ENCODE data around the gene ADARB2. TPM values are rescaled to one million over a fixed set of nuclear protein-coding genes. Genes with fewer than 3 reads are reported as not detected.

Gene ADARB2
- total RNA-seq, 4 donors from 2014 or later = 2.0 to 9.9 (median 5.1) TPM

DNA sequence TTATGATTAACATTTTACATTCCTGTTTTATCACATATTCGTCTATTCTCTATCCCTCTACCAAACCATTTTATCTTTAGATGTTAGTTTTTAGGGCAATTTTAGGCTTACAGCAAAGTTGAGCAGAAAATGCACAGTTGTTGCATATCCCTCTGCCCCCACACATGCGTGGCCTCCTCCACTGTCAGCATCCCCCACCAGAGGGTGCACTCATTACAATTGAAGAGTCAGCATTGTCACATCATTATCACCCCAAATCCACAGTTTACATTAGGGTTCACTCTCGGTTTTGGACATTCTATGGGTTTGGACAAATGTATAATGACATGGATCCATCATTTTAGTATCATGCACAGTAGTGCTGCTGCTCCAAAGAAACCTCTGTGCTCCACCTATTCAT lies 594.7 kb downstream of the ADARB2 start:
- Histone ChIP-seq H3K27me3 (no peaks in the 10 kb centered on the region), H3K9me3 (peaks cover 0 to 10% (median 3%) of the 10 kb centered on the region in 4 donors), H3K36me3 (no peaks in the 10 kb centered on the region), H3K4me1 (no peaks in the 10 kb centered on the region), H3K27ac (no peak overlapping the region), H3K4me3 (no peak overlapping the region)
- no peak for TF ChIP-seq POLR2A (IDR thresholded peaks at IDR 0.05)
- TF ChIP-seq, protein P1, sequence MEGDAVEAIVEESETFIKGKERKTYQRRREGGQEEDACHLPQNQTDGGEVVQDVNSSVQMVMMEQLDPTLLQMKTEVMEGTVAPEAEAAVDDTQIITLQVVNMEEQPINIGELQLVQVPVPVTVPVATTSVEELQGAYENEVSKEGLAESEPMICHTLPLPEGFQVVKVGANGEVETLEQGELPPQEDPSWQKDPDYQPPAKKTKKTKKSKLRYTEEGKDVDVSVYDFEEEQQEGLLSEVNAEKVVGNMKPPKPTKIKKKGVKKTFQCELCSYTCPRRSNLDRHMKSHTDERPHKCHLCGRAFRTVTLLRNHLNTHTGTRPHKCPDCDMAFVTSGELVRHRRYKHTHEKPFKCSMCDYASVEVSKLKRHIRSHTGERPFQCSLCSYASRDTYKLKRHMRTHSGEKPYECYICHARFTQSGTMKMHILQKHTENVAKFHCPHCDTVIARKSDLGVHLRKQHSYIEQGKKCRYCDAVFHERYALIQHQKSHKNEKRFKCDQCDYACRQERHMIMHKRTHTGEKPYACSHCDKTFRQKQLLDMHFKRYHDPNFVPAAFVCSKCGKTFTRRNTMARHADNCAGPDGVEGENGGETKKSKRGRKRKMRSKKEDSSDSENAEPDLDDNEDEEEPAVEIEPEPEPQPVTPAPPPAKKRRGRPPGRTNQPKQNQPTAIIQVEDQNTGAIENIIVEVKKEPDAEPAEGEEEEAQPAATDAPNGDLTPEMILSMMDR (IDR thresholded peaks at IDR 0.05) = peak in 2 of 6 experiments; percentile 24 to 30
- no peak for DNase-seq

DNA sequence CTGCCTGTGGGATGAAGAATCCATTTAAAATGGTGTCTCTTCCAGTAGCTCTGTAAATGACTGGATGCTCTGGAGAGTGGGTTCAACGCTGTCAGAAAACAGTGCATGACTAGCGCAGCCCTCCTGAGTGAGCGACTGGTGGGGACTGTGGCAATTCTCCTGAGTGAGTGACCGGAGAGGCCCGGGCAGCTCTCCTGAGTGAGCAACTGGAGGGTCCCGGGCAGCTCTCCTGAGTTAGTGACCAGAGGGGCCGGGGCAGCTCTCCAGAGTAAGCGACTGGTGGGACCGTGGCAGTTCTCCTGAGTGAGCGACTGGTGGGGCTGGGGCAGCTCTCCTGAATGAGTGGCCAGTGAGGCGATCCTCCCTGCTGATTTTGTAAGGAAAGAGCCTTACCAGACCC lies 595.6 kb downstream of the ADARB2 start:
- Histone ChIP-seq H3K36me3 (no peaks in the 10 kb centered on the region), H3K4me1 (no peaks in the 10 kb centered on the region), H3K27me3 (no peaks in the 10 kb centered on the region), H3K9me3 (peaks cover 0 to 9% (median 3%) of the 10 kb centered on the region in 4 donors), H3K27ac (no peak overlapping the region), H3K4me3 (no peak overlapping the region)
- no peak for DNase-seq
- TF ChIP-seq POLR2A (IDR thresholded peaks at IDR 0.05) = no peak
- TF ChIP-seq, protein P1 (IDR thresholded peaks at IDR 0.05) = no peak

DNA sequence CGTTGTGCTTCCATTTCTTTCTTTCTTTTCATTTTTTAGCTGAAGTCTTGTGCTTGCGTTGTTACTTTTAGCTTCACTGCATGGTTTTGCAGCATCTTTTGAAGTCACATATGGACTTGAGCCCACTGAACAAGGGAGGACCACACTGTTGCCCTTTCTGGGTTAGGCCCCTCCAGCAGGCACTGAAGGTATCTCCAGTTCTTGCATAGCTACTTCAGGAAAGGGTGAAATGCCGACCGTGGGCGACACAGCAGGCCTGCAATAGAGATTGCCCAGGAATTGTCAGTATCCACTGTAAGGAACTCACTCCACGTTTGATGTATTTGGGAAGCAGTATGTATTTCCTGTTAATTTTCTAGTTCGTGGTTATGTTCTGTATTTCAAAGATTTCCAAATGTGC lies 596.1 kb downstream of the ADARB2 start:
- H3K4me3 ChIP-seq = no peak overlapping the region
- H3K4me1 ChIP-seq = no peaks in the 10 kb centered on the region
- H3K9me3 ChIP-seq = peaks cover 0 to 5% (median 2%) of the 10 kb centered on the region in 4 donors
- H3K36me3 ChIP-seq = no peaks in the 10 kb centered on the region
- TF ChIP-seq, protein P1 (IDR thresholded peaks at IDR 0.05) = no peak
- no peak for TF ChIP-seq POLR2A (IDR thresholded peaks at IDR 0.05)
- no peaks in the 10 kb centered on the region for H3K27me3 ChIP-seq
- no peak overlapping the region for H3K27ac ChIP-seq
- DNase-seq = no peak

DNA sequence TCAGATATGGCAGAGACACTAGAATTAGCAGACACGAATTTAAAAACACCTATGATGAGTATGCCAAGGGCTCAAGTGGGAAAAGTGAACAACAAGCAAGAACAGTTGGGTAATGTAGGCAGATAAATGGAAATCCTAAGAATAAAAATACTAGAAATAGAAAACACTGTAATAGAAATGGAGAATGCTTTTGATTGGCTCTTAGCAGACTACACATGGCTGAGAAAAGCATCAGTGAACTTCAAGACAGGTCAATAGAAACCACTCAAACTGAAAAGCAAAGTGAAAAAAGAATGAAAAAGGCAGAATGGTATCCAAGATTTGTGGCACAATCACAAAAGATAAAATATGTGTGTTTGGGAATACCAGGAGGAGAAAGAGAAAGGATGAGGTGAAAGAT lies 598.8 kb downstream of the ADARB2 start:
- Histone ChIP-seq H3K36me3 (no peaks in the 10 kb centered on the region), H3K4me3 (no peak overlapping the region), H3K4me1 (no peaks in the 10 kb centered on the region), H3K9me3 (no peaks in the 10 kb centered on the region), H3K27me3 (no peaks in the 10 kb centered on the region), H3K27ac (no peak overlapping the region)
- TF ChIP-seq POLR2A (IDR thresholded peaks at IDR 0.05) = no peak
- TF ChIP-seq, protein P1 (IDR thresholded peaks at IDR 0.05) = no peak
- DNase-seq = no peak

DNA sequence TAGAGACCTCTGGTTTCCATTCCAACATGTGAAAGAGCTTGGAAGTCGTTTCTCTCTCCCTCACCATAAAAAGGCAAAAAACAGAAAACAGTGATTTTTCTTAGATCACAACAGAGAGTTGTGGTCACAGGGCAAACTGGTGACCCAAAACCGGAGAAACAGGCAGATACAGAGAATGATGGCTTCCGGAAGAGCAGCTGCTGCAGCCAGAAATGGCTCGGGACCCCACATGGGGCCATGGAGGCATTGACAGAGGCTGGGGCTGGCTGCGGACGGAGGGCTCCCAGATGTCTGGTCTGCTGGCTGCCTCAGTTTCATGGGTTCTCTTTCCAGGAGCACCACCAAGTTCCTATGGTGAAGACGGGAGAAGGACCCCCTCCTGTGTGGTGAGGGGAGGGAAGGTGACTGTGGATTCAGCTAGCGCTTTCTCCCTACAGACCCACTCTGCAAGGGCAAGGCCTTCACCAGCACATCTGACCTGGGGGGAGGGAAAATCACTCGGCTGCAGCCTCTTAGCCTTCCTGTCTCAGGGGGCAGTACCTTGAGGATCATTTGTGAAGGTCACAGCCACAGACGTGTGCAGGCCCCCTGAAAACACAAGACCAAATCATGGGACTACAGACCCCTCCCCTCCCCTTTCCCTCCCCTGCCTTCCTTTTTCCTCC lies 599.7 kb downstream of the ADARB2 start:
- Histone ChIP-seq H3K9me3 (no peaks in the 10 kb centered on the region), H3K4me3 (no peak overlapping the region), H3K27ac (no peak overlapping the region), H3K4me1 (no peaks in the 10 kb centered on the region), H3K27me3 (no peaks in the 10 kb centered on the region), H3K36me3 (no peaks in the 10 kb centered on the region)
- TF ChIP-seq POLR2A (IDR thresholded peaks at IDR 0.05) = no peak
- TF ChIP-seq, protein P1 (IDR thresholded peaks at IDR 0.05) = no peak
- DNase-seq = no peak

Measured in Peyer's patch (tissue), 4 donors.